Progenitor cell of endocrine pancreas (in vitro differentiated cells): ENCODE data around the gene EML4. TPM values are rescaled to one million over a fixed set of nuclear protein-coding genes. Genes with fewer than 3 reads are reported as not detected.

Source experiments
- DNase-seq: peaks from one replicate; pipeline ENCODE4 v3.0.0; 2021; ENCODE audit warnings: low spot score; ENCODE audit not compliant: unreplicated experiment
- H3K27ac Mint-ChIP-seq: 2 replicates; pipeline ENCODE4 v1.8.0; 2021; ENCODE audit warnings: mild to moderate bottlenecking, moderate library complexity, mixed read lengths
- H3K27me3 Mint-ChIP-seq: 2 replicates; pipeline ENCODE4 v1.8.0; 2021; ENCODE audit warnings: mixed read lengths
- H3K36me3 Mint-ChIP-seq: 2 replicates; pipeline ENCODE4 v1.8.0; 2022; ENCODE audit warnings: mixed read lengths; ENCODE audit not compliant: insufficient read depth
- H3K4me1 Mint-ChIP-seq: 2 replicates; pipeline ENCODE4 v1.8.0; 2021; ENCODE audit warnings: low read depth, mixed read lengths
- H3K4me3 Mint-ChIP-seq: 2 replicates; pipeline ENCODE4 v1.8.0; 2021; ENCODE audit warnings: low read depth, mild to moderate bottlenecking, moderate library complexity, mixed read lengths
- H3K9me3 Mint-ChIP-seq: 2 replicates; pipeline ENCODE4 v1.8.0; 2021; ENCODE audit warnings: low read depth, mixed read lengths
- CTCF ChIP-seq: fragments of 200-600 bp; sonication (generic); IDR thresholded peaks from one replicate; pipeline ENCODE4 v1.5.0; 2021; ENCODE audit warnings: antibody characterized with exemption, mild to moderate bottlenecking; ENCODE audit not compliant: unreplicated experiment
- total RNA-seq: library from RNA; stranded (reverse); gene quantifications from 2 replicates; pipeline ENCODE4 v1.2.1, GENCODE V29; 2021

The EML4 gene
- total RNA-seq, 1 donor from 2014 or later = 75.7 TPM

GRCh38 chr2:42236911-42237310 lies 67.8 kb downstream of the EML4 start:
- no peak overlapping the region for H3K27ac Mint-ChIP-seq
- H3K9me3 Mint-ChIP-seq = no peaks in the 10 kb centered on the region
- no peaks in the 10 kb centered on the region for H3K36me3 Mint-ChIP-seq
- H3K4me3 Mint-ChIP-seq = no peak overlapping the region
- no peaks in the 10 kb centered on the region for H3K27me3 Mint-ChIP-seq
- no peak for TF ChIP-seq CTCF
- H3K4me1 Mint-ChIP-seq = peaks cover 18% of the 10 kb centered on the region
- no peak for DNase-seq

- H3K4me3 Mint-ChIP-seq = no peak overlapping the region
- no peak for DNase-seq
- H3K27me3 Mint-ChIP-seq = no peaks in the 10 kb centered on the region
- TF ChIP-seq CTCF = peak; percentile 53
- H3K9me3 Mint-ChIP-seq = no peaks in the 10 kb centered on the region
- H3K27ac Mint-ChIP-seq = no peak overlapping the region
- H3K36me3 Mint-ChIP-seq = no peaks in the 10 kb centered on the region
- H3K4me1 Mint-ChIP-seq = peaks cover 18% of the 10 kb centered on the region
Observed at GRCh38 chr2:42238644-42239288, 69.6 kb downstream of the EML4 start.

- DNase-seq = no peak
- Mint-ChIP-seq H3K27me3 (no peaks in the 10 kb centered on the region), H3K4me1 (peaks cover 14% of the 10 kb centered on the region), H3K27ac (peak overlapping the region; percentile 62), H3K9me3 (no peaks in the 10 kb centered on the region), H3K4me3 (no peak overlapping the region), H3K36me3 (no peaks in the 10 kb centered on the region)
- TF ChIP-seq CTCF = no peak
Observed at GRCh38 chr2:42239289-42239661, 70.1 kb downstream of the EML4 start.

GRCh38 chr2:42239811-42240210 lies 70.7 kb downstream of the EML4 start:
- Mint-ChIP-seq H3K9me3 (no peaks in the 10 kb centered on the region), H3K27ac (peak overlapping the region; percentile 31), H3K4me3 (no peak overlapping the region), H3K36me3 (no peaks in the 10 kb centered on the region), H3K4me1 (peaks cover 16% of the 10 kb centered on the region), H3K27me3 (no peaks in the 10 kb centered on the region)
- DNase-seq = no peak
- no peak for TF ChIP-seq CTCF

- no peak for DNase-seq
- H3K4me3 Mint-ChIP-seq = no peak overlapping the region
- H3K27me3 Mint-ChIP-seq = no peaks in the 10 kb centered on the region
- no peak for TF ChIP-seq CTCF
- no peaks in the 10 kb centered on the region for H3K9me3 Mint-ChIP-seq
- H3K4me1 Mint-ChIP-seq = peaks cover 16% of the 10 kb centered on the region
- no peaks in the 10 kb centered on the region for H3K36me3 Mint-ChIP-seq
- no peak overlapping the region for H3K27ac Mint-ChIP-seq
Observed at GRCh38 chr2:42241517-42241916, 72.4 kb downstream of the EML4 start.
